DOHH2 (cell line): ENCODE results near the gene HEXIM2.
"Not testable (repeated sequence)": the region's sequence is repeated elsewhere in the genome, so short reads cannot be mapped to it uniquely, and the experiment has no call there.

Source experiments
- H3F3A ChIP-seq: fragments of 200-600 bp; sonication (generic), shearing (Covaris generic); 2 replicates; pipeline ENCODE4 v1.6.0; 2016; ENCODE audit warnings: antibody characterized with exemption, mild to moderate bottlenecking; ENCODE audit not compliant: control insufficient read depth, insufficient read depth
- H3K27ac ChIP-seq: fragments of 200-600 bp; sonication (generic); 2 replicates; pipeline ENCODE4 v1.5.1; 2014; ENCODE audit warnings: low read depth, mild to moderate bottlenecking, low read length, moderate library complexity
- H3K27me3 ChIP-seq: fragments of 200-600 bp; sonication (generic); 2 replicates; pipeline ENCODE4 v1.6.1; 2014; ENCODE audit warnings: mild to moderate bottlenecking, low read length, mixed read lengths; ENCODE audit not compliant: control insufficient read depth
- H3K36me3 ChIP-seq: fragments of 200-600 bp; sonication (generic); 2 replicates; pipeline ENCODE4 v1.6.1; 2014; ENCODE audit warnings: mild to moderate bottlenecking, low read length, moderate library complexity, mixed read lengths; ENCODE audit not compliant: control insufficient read depth
- H3K4me1 ChIP-seq: fragments of 200-600 bp; sonication (generic); 2 replicates; pipeline ENCODE4 v1.6.1; 2014; ENCODE audit warnings: mild to moderate bottlenecking, low read length, mixed read lengths; ENCODE audit not compliant: control insufficient read depth
- H3K4me2 ChIP-seq: fragments of 200-600 bp; sonication (generic); 2 replicates; pipeline ENCODE4 v1.6.0; 2014; ENCODE audit warnings: mild to moderate bottlenecking, low read length, moderate library complexity
- H3K4me3 ChIP-seq: fragments of 200-600 bp; sonication (generic); 2 replicates; pipeline ENCODE4 v1.5.1; 2014; ENCODE audit warnings: mild to moderate bottlenecking, low read length, mixed read lengths
- H3K79me2 ChIP-seq: fragments of 200-600 bp; sonication (generic); 2 replicates; pipeline ENCODE4 v1.6.1; 2014; ENCODE audit warnings: mild to moderate bottlenecking, low read length, mixed read lengths; ENCODE audit not compliant: control insufficient read depth
- H3K9me2 ChIP-seq: fragments of 200-600 bp; sonication (generic); replicated peaks from 2 replicates; pipeline ENCODE4 v1.6.1; 2014; ENCODE audit warnings: mild to moderate bottlenecking, low read length, mixed read lengths; ENCODE audit not compliant: control insufficient read depth
- H3K9me3 ChIP-seq: fragments of 200-600 bp; sonication (generic); 2 replicates; pipeline ENCODE4 v1.6.1; 2014; ENCODE audit warnings: antibody characterized with exemption, low read length, mixed read lengths; ENCODE audit not compliant: control insufficient read depth, insufficient read depth
- H4K20me1 ChIP-seq: fragments of 200-600 bp; sonication (generic); 2 replicates; pipeline ENCODE4 v1.6.0; 2014; ENCODE audit warnings: low read depth, mild to moderate bottlenecking, antibody characterized with exemption, low read length, moderate library complexity; ENCODE audit not compliant: control insufficient read depth, insufficient read depth
- CTCF ChIP-seq: fragments of 200-600 bp; sonication (generic); IDR thresholded peaks from one replicate; pipeline ENCODE4 v1.5.1; 2014; ENCODE audit warnings: antibody characterized with exemption, mild to moderate bottlenecking, low read depth, low read length; ENCODE audit not compliant: poor library complexity, severe bottlenecking
- EZH2phosphoT487 ChIP-seq: fragments of 200-600 bp; sonication (generic); IDR thresholded peaks from 2 replicates; pipeline ENCODE4 v1.6.1; 2017; ENCODE audit warnings: borderline replicate concordance, mild to moderate bottlenecking, antibody characterized with exemption, low read length, moderate library complexity, mixed read lengths

The HEXIM2 gene

GRCh38 chr17:45201457-45201856 lies 39.8 kb downstream of the HEXIM2 start:
- Histone ChIP-seq H3K27me3 (no peaks in the 10 kb centered on the region; the same call in 1 of the 2 replicates), H3K27ac (no peak overlapping the region), H3K4me2 (no peak overlapping the region), H3F3A (no peaks in the 10 kb centered on the region), H4K20me1 (no peaks in the 10 kb centered on the region), H3K79me2 (no peaks in the 10 kb centered on the region), H3K4me3 (no peak overlapping the region), H3K9me2 (no peaks in the 10 kb centered on the region), H3K36me3 (no peaks in the 10 kb centered on the region), H3K4me1 (peaks cover 26% of the 10 kb centered on the region), H3K9me3 (no peaks in the 10 kb centered on the region)
- TF ChIP-seq CTCF (no peak), EZH2phosphoT487 (no peak)

- H3K4me2 ChIP-seq, H4K20me1 ChIP-seq, H3K36me3 ChIP-seq, H3K4me3 ChIP-seq, H3K27ac ChIP-seq, H3F3A ChIP-seq, H3K27me3 ChIP-seq, H3K9me3 ChIP-seq, H3K9me2 ChIP-seq, H3K79me2 ChIP-seq: not testable (repeated sequence)
- H3K4me1 ChIP-seq, result peaks cover 26% of the 10 kb centered on the region
Measured at GRCh38 chr17:45201880-45202279, 40.2 kb downstream of the HEXIM2 start.

- Histone ChIP-seq H3K4me1 (peaks cover 27% of the 10 kb centered on the region), H3K4me2 (no peak overlapping the region), H3K27ac (no peak overlapping the region), H3K4me3 (no peak overlapping the region), H3F3A (peaks cover 19% of the 10 kb centered on the region), H3K79me2 (peaks cover 21% of the 10 kb centered on the region), H3K9me3 (no peaks in the 10 kb centered on the region), H3K9me2 (no peaks in the 10 kb centered on the region), H3K27me3 (peaks cover 6% of the 10 kb centered on the region; the same call in 1 of the 2 replicates), H4K20me1 (no peaks in the 10 kb centered on the region; the same call in 1 of the 2 replicates), H3K36me3 (no peaks in the 10 kb centered on the region)
- TF ChIP-seq CTCF (peak; percentile 92), EZH2phosphoT487 (no peak)
Measured at GRCh38 chr17:45218895-45219661, 57.4 kb downstream of the HEXIM2 start.
